SK-N-MC (cell line): ENCODE data around the gene OPRL1.

Source experiments
- DNase-seq: peaks from one replicate; pipeline ENCODE4 v3.0.0-alpha.2; 2011; ENCODE audit warnings: low read depth, low spot score
- H3K27ac ChIP-seq: fragments of 200-600 bp; sonication (generic); 2 replicates; pipeline ENCODE4 v1.5.1; 2016; ENCODE audit warnings: mixed run types
- H3K36me3 ChIP-seq: fragments of 200-600 bp; sonication (generic); 2 replicates; pipeline ENCODE4 v1.6.1; 2017; ENCODE audit warnings: antibody characterized with exemption, low read length, mixed read lengths; ENCODE audit not compliant: insufficient read depth
- H3K4me3 ChIP-seq: fragments of 200-600 bp; sonication (generic); 2 replicates; pipeline ENCODE4 v1.5.1; 2016
- H3K9ac ChIP-seq: fragments of 200-600 bp; sonication (generic); 2 replicates; pipeline ENCODE4 v1.8.0; 2017; ENCODE audit warnings: mixed run types, mixed read lengths; ENCODE audit not compliant: insufficient read length
- H3K9me3 ChIP-seq: fragments of 200-600 bp; sonication (generic); 2 replicates; pipeline ENCODE4 v1.6.1; 2017; ENCODE audit warnings: low read depth, mild to moderate bottlenecking, antibody characterized with exemption, low read length, moderate library complexity, mixed read lengths
- EZH2 ChIP-seq: fragments of 200-600 bp; sonication (generic); IDR thresholded peaks from one replicate; pipeline ENCODE4 v1.6.1; 2017; ENCODE audit warnings: antibody characterized with exemption
- FOXP2 ChIP-seq: optimal IDR thresholded peaks from 2 replicates; pipeline ENCODE3; 2011; ENCODE audit warnings: mild to moderate bottlenecking, moderate library complexity; ENCODE audit not compliant: insufficient read depth; ENCODE audit errors: extremely low read length, control extremely low read depth
- POLR2AphosphoS5 ChIP-seq: IDR thresholded peaks from 2 replicates; pipeline ENCODE4 v1.6.1; 2012; ENCODE audit warnings: mild to moderate bottlenecking, low read depth, low read length, borderline replicate concordance

OPRL1 gene

GRCh38 chr20:64093013-64093503, 13.2 kb downstream of the OPRL1 start:
- Histone ChIP-seq H3K9me3 (no peaks in the 10 kb centered on the region), H3K36me3 (no peaks in the 10 kb centered on the region), H3K4me3 (no peak overlapping the region), H3K9ac (no peak overlapping the region), H3K27ac (no peak overlapping the region)
- TF ChIP-seq EZH2 (no peak), FOXP2 (no peak), POLR2AphosphoS5 (no peak)
- no peak for DNase-seq

GRCh38 chr20:64095455-64095854, 15.6 kb downstream of the OPRL1 start:
- Histone ChIP-seq H3K9ac (no peak overlapping the region), H3K4me3 (no peak overlapping the region), H3K36me3 (no peaks in the 10 kb centered on the region), H3K27ac (no peak overlapping the region), H3K9me3 (no peaks in the 10 kb centered on the region)
- DNase-seq = no peak
- TF ChIP-seq EZH2 = no peak

DNA sequence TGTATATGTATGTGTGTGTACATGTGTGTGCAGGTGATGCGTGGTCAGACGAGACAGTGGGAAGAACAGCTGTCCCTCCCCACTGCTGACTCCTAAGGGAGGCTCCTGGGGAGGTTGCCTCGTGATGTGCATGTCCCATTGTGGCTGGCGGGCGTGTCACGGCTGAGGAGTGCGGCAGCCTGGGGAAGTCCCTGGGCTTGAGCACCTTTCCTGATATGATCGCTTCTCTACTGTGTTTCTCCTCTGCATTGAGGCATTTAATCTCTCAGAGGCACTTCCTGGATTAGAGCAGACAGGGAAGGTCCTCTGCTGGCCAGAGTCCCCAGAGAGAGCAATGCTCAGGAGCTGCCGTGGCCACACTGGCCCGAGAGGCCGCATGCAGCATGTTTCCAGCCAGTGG, 16.0 kb downstream of the OPRL1 start:
- no peak overlapping the region for H3K9ac ChIP-seq
- H3K4me3 ChIP-seq = no peak overlapping the region
- TF ChIP-seq FOXP2 (no peak), POLR2AphosphoS5 (no peak), EZH2 (no peak)
- H3K9me3 ChIP-seq = no peaks in the 10 kb centered on the region
- no peaks in the 10 kb centered on the region for H3K36me3 ChIP-seq
- no peak for DNase-seq
- no peak overlapping the region for H3K27ac ChIP-seq

DNA sequence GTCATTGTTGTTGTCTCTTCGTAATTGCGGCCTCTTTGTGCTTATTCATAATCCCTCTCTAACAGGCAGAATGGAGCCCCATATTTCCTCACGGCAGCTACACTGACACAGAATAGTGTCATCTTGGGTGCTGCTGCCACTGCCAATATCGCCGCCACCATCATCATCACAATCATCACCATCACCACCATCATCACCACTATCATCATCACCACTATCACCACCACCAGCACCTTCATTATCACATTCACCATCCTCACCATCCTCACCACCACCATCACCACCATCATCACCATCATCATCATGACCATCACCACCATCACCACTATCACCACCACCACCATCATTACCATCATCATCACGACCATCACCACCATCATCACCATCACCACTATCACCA, 16.7 kb downstream of the OPRL1 start:
- Histone ChIP-seq H3K36me3 (no peaks in the 10 kb centered on the region), H3K9me3 (no peaks in the 10 kb centered on the region), H3K9ac (no peak overlapping the region), H3K27ac (no peak overlapping the region), H3K4me3 (no peak overlapping the region)
- DNase-seq = no peak
- TF ChIP-seq POLR2AphosphoS5 (no peak), EZH2 (no peak), FOXP2 (no peak)

- no peaks in the 10 kb centered on the region for H3K9me3 ChIP-seq
- no peak overlapping the region for H3K4me3 ChIP-seq
- TF ChIP-seq FOXP2 (no peak), EZH2 (no peak), POLR2AphosphoS5 (no peak)
- no peak for DNase-seq
- no peak overlapping the region for H3K27ac ChIP-seq
- no peaks in the 10 kb centered on the region for H3K36me3 ChIP-seq
- no peak overlapping the region for H3K9ac ChIP-seq
These were observed 18.7 kb downstream of the OPRL1 start for GRCh38 chr20:64098471-64099013.

GRCh38 chr20:64099086-64099786, 19.4 kb downstream of the OPRL1 start:
- Histone ChIP-seq H3K4me3 (no peak overlapping the region), H3K9me3 (no peaks in the 10 kb centered on the region), H3K27ac (no peak overlapping the region), H3K36me3 (no peaks in the 10 kb centered on the region), H3K9ac (no peak overlapping the region)
- TF ChIP-seq EZH2 = no peak
- TF ChIP-seq FOXP2 = no peak
- no peak for TF ChIP-seq POLR2AphosphoS5
- DNase-seq = no peak

DNA sequence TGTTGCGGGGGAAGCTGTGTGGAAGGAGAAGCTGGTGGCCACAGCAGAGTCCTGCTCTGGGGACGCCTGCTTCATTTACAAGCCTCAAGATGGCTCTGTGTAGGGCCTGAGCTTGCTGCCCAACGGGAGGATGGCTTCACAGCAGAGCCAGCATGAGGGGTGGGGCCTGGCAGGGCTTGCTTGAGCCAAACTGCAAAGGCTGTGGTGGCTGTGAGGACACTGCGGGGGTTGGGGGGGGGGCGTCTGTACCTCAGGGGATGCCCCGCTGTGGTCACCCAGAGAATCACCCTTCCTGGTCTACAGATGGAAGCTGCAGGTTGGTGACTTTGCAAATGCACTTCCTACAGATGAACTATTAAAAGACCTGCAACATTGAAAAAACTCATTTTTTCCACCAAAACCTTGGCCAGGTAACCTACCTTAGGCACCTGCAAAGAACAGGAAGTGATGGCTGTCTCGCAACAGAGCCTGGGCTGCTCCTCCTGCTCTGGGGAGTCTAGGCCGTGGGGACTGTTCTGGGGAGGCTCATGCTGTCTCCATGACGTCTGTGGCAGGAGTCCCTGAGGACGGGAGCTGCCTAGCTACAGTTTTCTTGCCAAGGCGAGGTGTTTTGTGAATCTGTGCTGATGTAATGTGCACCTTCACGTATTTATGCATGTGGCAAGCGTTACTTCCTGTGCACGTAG, 20.1 kb downstream of the OPRL1 start:
- H3K36me3 ChIP-seq = no peaks in the 10 kb centered on the region
- no peak overlapping the region for H3K4me3 ChIP-seq
- no peak overlapping the region for H3K9ac ChIP-seq
- DNase-seq = no peak
- H3K9me3 ChIP-seq = no peaks in the 10 kb centered on the region
- TF ChIP-seq FOXP2 = no peak
- TF ChIP-seq EZH2 = no peak
- no peak overlapping the region for H3K27ac ChIP-seq

DNA sequence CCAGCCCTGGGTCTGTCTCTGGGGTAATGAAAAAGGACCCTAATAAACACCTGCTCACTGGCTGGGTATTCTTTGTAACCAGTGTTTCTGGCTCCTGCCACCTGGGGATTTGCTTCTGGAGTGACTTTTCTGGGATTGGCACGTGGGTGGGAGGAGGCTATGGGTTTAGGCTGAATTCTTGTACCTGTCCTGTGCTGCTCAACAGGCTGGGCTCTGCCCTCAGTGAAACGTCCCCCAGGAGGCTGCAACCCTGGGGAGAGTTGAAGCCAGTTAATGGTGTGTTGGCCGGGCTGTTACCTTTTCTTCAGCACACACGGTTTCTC, 20.6 kb downstream of the OPRL1 start:
- H3K9me3 ChIP-seq = no peaks in the 10 kb centered on the region
- TF ChIP-seq FOXP2 (no peak), POLR2AphosphoS5 (no peak), EZH2 (no peak)
- H3K27ac ChIP-seq = no peak overlapping the region
- H3K36me3 ChIP-seq = no peaks in the 10 kb centered on the region
- no peak for DNase-seq
- H3K9ac ChIP-seq = no peak overlapping the region
- H3K4me3 ChIP-seq = no peak overlapping the region
